Activated CD4-positive, CD25-positive, alpha-beta regulatory T cell (primary cell): Measurements from ENCODE around the gene RIOK2.
"Not testable (repeated sequence)": the region's sequence is repeated elsewhere in the genome, so short reads cannot be mapped to it uniquely, and the experiment has no call there.

Experiments used
- DNase-seq, 4 experiments: peaks; one replicate each; lab custom pipeline; 2025; lab: John Stamatoyannopoulos, UW

Gene RIOK2

DNA sequence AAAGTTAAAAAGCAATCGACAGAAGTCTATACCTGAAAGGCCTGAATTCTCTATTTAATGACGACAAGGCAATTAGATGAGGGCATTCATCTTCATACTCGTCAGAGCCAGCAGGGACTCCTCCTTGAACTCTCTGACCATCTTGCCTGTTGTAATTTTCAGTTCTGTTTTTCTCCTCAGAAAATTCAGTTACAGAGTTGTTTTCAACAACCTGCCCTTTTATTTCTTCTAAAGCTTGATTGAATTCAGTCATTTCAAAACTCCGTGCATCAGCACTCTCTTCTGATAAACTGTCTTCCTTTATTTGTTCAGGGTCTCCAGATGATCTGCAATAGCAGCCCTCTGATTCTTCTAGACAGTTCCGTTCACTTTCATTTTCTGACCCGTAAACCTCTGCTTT, 15.6 kb downstream of the RIOK2 start:
- no peak for DNase-seq

DNA sequence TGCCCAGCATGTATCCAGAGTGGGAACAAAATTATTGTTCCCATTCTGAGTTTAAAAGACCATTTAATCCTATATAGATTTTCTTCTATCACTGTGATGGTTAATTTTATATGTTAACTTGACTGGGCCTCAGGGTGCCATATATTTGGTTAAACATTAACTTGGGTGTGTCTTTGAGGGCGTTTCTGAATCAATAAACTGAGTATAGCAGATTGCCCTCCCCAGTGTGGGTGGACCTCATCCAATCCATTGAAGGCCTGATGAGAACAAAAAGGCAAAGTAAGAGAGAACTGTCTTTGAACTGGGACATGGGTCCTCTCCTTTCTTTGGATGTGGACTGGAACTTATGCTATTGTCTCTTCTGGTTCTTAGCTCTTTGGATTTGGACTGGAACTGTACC, 17.3 kb downstream of the RIOK2 start:
- DNase-seq: no peak

DNA sequence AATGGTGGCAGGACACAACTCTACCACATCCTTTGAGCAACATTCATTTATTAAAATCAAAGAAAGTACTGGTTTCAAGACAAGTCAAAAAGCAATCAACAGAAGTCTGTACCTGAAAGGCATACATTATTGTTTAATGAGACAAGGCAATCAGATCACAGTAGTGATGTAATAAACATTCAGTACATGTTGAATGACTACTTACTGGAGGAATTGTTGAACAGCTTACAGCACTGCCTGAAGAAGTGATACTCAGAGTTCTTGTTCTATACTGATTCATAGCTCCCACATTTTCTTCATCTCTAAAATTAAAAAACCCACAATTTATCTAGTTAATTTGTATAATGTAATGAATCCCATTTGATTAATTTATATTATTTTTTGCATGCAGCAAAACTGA, 18.2 kb downstream of the RIOK2 start:
- no peak for DNase-seq

DNA sequence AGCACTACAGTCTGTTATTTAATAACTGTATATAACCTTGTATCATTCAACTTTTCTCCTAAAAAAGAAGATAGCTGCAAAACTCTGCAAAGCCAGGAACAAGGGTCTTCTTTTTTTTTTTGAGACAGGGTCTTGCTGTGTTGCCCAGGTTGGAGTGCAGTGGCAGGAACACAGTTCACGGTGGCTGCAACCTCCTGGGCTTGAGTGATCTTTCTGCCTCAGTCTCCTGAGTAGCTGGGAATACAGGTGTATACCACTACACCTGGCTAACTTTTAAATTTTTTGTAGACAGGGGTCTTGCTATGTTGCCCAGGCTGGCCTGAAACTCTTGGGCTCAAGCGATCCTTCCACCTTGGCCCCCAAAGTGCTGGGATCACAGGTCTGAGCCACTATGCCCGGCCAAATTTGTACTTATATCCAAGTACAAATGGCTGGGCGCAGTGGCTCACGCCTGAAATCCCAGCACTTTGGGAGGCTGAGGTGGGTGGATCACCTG, 19.2 kb downstream of the RIOK2 start:
- DNase-seq: no peak

DNA sequence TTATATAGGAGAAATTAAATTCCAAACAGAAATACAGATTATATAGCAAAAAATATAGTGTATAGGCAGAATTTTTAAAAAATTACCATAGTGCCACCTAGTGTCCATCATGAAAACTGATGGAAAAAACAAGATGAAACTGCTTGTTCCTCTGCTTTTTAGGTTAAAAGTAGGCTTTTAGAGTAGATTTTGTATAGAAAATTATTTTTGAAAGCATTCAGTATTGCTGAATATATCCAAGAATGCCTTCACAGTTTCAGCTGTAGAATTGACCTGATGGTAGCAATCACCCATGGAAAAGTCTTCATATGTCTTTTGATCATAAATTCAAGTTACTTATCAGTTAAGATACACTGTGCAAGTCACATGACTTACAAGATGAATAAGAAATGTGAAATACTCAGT, 19.7 kb downstream of the RIOK2 start:
- no peak for DNase-seq

DNA sequence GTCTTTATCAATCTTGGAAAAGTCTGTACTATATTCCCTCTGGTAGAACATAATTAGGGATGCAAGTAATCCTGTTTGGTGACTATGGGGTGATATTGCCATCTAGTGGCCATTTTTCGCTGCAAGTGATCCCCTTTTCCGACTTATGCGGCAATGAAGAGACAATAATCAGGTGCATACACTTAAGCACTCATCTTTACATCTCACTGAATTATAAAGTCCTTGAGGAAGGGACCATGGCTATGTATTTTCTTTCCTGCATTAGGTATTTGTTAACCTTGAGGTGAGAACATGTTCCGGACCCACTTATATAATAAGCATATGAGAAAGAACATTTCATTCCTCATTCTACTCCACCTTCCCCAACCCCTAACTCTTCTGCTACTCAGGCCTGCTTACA, 21.0 kb downstream of the RIOK2 start:
- peak in 3 of 4 experiments; percentile 6 to 7 (median 7) for DNase-seq

DNA sequence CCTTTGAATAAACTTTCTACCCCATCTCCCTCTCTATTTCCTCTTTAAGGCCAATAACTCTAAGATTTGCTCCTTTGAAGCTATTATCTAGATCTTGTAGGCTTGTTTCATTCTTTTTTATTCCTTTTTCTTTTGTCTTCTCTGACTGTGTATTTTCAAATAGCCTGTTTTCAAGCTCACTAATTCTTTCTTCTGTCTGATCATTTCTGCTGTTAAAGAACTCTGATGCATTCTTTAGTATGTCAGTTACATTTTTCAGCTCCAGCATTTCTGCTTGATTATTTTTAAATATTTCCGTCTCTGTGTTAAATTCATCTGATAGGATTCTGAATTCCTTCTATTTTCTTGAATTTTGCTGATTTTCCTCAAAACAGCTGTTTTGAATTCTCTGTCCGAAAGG, 25.4 kb downstream of the RIOK2 start:
- DNase-seq: no peak

DNA sequence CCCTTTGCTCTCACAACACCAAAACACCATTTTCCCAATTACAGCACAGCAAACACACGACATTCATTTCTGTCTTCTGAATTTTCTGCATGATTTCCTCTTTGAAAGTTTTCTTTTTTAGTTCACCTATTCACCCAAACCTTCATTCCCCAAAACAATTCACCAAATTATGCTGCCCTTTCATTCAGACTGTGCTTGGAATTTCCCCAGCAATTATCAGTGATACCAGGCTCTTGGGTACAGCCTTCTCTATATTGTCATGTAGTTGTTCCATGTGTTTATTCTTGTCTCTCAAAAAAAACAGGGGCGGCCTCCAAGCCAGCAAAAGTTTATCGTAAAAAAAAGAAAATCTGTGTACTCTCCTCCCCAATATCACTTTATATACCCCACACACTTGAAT, 31.7 kb downstream of the RIOK2 start:
- no peak for DNase-seq

DNA sequence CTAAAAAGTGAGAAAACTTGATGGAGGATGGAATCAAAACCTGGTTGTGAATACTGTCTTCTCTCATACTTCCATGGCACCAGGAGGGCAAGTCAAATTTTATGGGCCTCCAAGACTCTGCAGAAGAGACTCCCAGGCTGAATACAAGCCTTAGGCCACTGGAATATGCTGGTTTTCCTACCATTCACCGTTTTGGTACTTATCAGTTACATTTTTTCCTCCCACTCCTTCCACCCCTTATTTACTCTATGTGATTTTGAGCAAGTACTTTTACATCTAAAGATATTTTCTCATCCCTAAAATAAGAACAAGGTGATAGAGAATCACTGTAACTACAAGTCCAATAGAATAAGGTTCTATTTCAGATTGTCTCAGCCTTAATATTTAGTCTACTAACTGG, 32.6 kb downstream of the RIOK2 start:
- DNase-seq: no peak

DNA sequence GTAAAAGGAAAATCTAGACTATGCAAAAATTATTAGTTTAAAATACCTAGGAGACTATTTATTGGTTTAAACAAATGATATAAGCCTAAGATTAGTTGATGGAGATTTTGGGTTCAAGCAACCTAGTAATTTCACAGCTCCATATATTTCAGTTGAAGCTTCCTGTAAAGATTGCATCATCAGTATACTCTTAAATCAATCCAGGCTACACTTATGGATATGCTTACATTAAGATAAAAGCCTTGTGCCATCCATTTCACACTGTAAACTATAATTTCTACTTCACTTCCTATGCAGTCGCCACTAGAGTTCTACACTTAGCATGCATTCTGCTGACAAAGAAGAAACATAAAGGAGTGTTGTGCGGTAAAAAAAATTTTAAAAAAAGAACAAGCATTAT, 33.3 kb downstream of the RIOK2 start:
- no peak for DNase-seq

DNA sequence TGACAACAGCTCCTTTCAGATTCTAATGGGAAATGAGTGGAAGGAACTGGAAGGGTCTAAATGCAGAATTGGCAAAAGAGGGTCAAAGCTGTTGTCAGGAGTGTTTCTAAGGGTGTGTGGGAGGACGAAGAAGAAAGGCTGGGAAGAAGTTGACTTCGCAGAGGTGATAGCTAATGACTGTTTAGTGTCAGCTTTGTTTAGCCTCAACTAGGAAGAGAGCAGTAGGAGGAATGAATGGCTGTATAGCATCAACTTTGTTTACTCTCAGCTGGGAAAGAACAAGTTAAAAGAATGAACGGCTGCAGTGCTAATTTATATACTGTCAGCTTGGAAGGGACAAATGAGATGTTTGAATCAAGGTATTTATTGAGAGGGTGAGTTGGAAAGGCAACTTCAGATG, 34.8 kb downstream of the RIOK2 start:
- no peak for DNase-seq

DNA sequence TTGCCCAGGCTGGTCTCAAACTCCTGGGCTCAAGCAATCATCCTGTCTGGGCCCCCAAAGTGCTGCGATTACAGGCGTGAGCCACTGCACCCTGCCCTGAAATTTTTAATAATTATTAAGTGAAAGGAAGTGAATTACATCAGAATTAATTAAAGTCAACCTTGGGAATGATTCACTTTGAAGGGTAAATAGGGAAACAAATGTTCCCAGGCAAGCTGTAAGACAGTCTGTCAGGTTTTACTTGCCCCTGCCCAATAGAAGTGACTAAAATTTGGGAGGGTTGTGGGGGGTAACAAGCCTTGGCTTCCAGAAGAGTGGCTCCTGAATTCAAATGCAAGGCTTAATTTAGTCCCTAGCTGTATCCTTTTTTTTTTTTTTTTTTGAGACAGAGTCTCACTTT, 39.3 kb downstream of the RIOK2 start:
- no peak for DNase-seq

DNA sequence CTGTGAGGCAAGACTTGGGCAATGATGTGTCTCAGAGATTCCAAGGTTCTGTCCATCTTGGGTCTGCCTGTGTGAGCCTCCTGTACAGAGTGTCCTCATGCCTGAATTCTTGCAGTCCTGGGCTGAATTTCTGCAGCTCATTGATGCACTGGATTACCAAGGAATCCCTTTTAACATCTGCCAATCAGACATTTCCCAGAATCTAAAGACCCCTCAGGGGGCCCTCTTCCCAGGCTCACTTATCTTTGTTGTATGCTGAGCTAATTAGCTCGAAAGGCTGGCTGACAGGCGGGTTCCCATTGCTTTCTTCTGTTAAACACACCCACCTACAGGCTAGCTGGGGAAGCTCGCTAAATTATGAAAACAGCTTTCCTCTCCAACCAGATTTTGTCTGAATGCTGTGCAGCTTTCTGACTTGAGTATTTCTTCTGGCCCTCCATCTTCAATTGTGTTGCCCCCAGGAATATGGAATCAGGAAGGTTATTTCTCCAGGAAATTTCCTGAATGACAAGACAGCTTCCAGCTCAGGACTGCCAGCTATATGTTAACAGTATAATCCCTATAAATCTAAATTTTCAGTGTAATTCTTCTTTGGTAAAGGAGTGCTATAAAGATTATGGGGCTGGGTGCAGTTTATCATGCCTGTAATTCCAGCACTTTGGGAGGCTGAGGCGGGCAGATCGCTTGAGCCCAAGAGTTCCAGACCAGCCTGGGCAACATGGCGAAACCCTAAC, 40.4 kb downstream of the RIOK2 start, which contains the start of gene LIX1:
Gene LIX1, minus strand, starts transcription at position 91 of the 734 bp plus-strand sequence. Its CDS starts 35 bp downstream, at position 56.
- no peak for DNase-seq

DNA sequence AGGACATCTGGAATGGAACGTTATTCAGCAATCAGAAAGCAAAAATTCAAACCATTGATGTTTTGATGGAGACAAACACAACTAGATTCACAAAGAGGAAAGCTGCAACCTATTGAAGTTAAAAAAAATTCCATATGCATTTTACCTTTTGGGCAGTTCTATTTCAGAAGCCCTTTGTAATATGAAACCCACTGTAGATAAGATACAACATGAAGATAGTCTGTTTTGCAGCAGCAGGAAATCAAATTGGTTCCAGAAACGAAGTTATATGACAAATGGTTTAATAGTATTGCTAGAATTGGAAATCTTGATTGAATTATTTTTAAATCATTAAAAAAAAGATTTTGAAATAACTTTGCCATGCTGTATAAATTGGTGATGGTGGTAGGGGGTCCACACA, 41.5 kb downstream of the RIOK2 start:
- DNase-seq: no peak

DNA sequence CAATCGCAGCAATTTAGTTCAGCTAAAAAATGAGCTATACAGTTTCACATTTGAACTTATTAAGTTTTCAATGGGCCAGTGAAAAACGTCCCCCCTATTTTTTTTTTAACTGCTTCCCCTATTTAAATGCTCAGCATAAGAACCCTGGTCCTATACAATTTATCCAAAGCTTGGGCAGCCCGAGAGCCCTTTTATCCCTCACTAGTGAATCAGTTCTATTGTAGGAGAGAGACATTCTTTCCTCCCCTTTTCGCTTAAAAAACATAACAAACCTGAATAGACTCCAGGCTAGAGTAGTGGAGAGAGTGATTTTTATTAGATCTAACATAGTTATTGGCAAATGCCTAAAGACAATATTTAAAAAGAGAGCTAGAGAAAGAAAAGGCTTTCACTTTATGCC, 42.0 kb downstream of the RIOK2 start:
- DNase-seq: no peak

DNA sequence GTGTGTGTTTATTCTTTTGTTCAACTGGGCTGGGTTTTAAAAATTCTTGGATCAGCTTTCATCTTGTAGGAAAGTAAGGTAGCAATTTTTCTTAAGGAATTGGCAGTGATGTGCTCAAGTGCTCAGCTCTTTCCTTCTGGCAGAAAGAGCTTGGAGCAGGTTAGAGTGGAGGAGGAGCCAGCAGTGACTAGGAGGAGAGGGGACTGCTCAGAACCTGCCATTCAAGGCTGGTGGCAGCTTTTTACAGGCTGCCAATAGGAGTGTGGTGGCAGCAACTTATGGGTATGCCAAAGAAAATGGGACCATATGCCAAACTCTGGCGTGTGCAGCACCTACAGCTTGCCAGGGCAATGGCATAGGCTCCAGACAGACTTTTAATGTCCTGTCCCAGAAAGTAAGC, 42.8 kb downstream of the RIOK2 start:
- DNase-seq: not testable (repeated sequence)

DNA sequence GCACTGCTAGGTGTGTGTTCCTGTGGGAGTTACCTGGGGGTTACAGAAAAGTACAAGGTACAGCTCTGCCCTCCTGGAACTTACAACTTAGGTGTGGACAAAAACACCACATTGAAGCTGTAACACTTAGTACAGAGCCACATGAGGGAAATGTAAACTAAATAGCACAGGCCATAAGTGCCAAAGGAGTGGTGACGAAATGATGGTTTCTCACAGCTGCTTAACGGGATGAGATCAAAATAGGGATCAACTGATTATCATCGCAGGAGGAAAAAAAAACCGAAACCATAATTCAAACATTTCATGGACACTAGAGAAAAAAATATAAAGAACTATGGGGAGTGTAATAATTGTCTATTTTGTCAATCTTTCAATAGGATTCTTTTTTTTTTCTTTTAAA, 46.6 kb downstream of the RIOK2 start:
- no peak for DNase-seq

DNA sequence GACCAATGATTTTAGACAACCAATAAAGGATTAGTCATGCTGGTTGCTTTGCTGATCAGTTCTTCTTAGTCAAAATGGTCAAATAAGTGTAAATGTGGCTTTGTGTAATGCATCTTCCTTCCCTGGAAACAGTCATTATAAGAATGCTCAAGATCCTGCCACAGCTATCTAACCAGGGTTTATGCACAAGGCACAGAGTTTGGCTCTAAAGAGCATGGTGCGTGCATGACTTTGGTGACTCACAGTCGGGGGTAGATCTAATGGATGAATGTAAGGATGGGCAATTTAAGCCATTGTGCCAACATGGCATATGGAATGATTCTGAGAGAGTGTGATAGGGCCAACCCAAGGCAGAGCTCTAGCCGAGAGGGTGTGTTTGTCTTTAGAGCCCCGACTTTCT, 47.2 kb downstream of the RIOK2 start:
- DNase-seq: no peak

DNA sequence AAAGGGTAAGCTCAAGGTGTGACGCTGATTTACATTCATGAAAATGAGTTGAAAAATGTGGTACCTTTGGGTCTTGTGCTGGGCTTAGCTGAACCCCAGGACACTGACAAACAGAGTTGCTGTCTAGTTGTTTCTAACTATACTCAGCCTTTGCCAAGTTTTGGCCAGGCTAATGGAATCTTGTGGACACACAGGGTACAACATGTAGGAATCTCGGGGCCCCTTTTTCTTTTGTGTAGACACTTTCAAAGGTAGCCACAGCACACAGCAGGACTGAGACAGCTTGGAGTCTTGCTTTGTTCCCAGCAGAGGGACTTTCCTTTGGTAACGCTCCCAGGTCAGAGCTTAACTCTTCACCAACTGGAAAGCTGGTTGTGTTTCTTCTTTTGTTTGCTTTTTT, 48.4 kb downstream of the RIOK2 start:
- no peak for DNase-seq

DNA sequence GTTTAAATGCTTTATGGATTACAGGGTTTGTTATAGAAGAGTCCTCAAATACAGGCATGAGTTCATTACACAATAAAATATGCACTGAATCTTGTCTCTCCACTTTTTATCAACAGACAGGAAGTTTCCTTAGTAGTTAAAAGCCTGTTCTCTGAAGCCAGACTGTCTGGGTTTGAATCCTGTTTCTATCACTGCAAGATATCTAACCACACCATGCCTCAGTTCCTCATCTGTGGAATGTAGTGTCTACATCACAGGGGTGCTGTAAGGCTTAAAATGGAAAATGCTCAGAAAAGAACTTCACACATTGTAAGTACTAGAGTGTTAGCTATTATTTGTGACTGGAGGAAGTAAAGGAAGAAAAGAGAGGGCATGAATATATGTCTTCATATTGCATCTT, 49.9 kb downstream of the RIOK2 start:
- DNase-seq: no peak

DNA sequence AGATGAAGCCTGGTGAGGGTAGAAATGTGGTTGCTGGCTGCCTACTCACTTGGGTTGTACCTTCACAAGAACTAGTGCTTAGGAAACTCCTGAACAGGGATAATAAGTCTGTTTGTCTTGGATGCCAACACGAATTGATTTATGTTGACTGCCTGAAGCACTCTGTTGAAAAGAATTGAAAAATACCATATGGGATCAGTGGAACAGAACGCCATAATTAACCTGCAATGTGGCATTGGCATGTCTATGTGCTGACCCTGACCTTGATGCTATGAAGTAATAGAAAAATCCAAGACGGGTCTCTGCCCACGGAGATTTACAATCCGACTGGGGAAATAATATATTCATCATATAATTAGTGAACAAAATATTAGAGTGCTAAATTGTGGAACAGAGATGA, 51.1 kb downstream of the RIOK2 start:
- DNase-seq: no peak

DNA sequence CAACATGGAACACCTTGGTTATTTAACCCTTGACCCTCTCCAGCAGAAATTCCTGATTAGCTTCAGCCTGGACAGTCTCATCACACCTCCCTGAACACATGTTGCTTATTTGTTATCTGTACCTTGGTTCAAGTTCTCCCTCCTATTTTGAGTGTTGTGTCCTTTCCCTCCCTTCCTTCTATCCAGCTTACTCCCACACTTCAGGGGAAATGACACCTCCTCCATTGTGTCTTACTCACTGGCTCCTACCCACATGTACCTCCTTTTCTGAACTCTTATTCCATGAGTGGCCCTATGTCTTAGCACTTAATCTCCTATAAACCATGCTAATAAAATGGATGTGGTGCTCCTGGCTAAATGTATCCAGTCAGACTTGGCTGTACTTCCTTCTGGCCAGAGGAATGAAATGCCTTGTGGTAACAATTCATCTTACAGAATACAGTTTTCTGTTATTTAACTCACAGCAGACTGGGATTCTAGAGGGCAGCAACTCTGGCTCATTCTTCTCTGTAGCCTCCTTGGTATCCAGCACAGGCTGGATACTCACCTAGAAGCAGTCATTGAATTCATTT, 51.8 kb downstream of the RIOK2 start:
- DNase-seq: no peak

DNA sequence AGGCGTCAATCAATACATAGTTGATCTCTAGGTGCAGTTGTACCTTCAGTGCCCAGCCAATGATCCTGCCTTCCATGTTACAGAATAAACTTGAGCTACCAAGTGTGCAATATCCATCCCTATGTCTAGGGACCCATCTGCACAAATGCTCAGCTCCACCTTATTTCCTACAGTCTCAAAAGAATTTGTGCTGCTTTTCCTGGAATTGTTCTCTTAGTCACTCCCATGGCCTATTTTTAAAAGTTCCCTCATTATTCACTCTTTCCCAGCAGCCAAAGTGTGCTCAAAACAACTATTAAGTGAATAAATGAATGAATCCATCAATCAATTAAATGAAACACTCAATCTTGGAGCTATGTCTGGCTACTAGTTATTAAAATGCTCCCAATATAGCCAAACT, 55.3 kb downstream of the RIOK2 start:
- DNase-seq: no peak

DNA sequence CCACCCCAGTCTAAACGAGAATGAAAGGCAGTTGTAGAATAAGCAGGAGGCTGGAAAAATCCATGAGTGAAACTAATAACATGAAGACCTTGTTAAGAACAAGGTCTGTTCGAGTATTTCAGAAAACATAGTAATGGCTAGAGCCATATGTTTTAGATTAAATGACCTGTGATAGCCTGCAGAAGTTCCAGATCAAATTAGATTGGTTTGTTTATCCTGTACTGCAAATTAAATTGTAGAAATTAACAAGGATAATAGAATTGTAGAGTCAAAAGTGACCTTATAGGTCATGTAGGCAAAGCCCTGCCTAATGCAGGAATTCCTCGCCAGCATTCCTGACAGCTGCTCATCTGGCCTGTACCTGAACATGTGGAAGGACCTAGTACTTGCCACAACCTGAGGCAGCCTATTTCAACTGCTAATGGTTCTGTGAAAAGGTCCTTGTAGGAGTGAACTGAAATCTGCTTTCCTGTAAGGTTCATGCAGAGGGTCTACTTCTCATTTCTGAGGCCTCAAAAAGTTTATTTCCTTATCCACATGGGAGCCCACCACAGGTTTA, 57.8 kb downstream of the RIOK2 start:
- DNase-seq: no peak
